A549 (cell line): ENCODE results near the gene PDSS2. TPM values are rescaled to one million over a fixed set of nuclear protein-coding genes. Genes with fewer than 3 reads are reported as not detected.

Source experiments
- ATAC-seq, 2 experiments: fragments of 200-7000 bp in 1 of 2; fragments of >200 bp in 1 of 2; cut with Nextera tagmentation in 1 of 2; cut with Tn5 transposase in 1 of 2; 3 replicates each; pipeline versions ENCODE4 v1.8.0 to v1.9.1; 2018 to 2020; ENCODE audit warnings: mild to moderate bottlenecking in 1 of 2, moderate library complexity in 1 of 2
- CTCF ChIA-PET: fragments of 300-600 bp; sonication (Branson Sonifier 250); formaldehyde crosslinking; extraction: SDS; loops from one replicate; lab custom pipeline; 2021; ENCODE audit warnings: antibody characterized with exemption, inconsistent platforms; lab: Yijun Ruan, JAX
- POLR2A ChIA-PET: fragments of 350-600 bp; formaldehyde crosslinking; extraction: SDS; loops from one replicate; lab custom pipeline; 2021; ENCODE audit warnings: antibody characterized with exemption, inconsistent platforms; lab: Yijun Ruan, JAX
- DNase-seq, 2 experiments: peaks; one replicate each; pipeline versions ENCODE4 v3.0.0 to v3.0.0-alpha.2; 2011 to 2016; ENCODE audit warnings: low read depth in 1 of 2, low spot score in 1 of 2
- FAIRE-seq: peaks from 2 replicates; lab custom pipeline; 2011; peaks lifted over from hg19 to GRCh38; lab: Jason Lieb, UNC
- H3K27ac ChIP-seq, 2 experiments: fragments of >200 bp; sonication (Bioruptor Twin); formaldehyde crosslinking; 3 replicates each; pipeline ENCODE4 v1.5.1; 2016 to 2017
- H3K4me1 ChIP-seq: fragments of >200 bp; sonication (Bioruptor Twin); formaldehyde crosslinking; 3 replicates; pipeline ENCODE4 v1.6.1; 2016
- H3K4me2 ChIP-seq: fragments of >200 bp; sonication (Bioruptor Twin); formaldehyde crosslinking; 3 replicates; pipeline ENCODE4 v1.6.1; 2016
- H3K4me3 ChIP-seq: fragments of >200 bp; sonication (Bioruptor Twin); formaldehyde crosslinking; 3 replicates; pipeline ENCODE4 v1.5.1; 2016
- H3K9me3 ChIP-seq: fragments of >200 bp; sonication (Bioruptor Twin); formaldehyde crosslinking; 3 replicates; pipeline ENCODE4 v1.6.1; 2016
- CBX2 ChIP-seq: fragments of 200-600 bp; sonication (generic); IDR thresholded peaks from 2 replicates; pipeline ENCODE4 v1.6.1; 2016; ENCODE audit warnings: low read depth, mild to moderate bottlenecking, borderline replicate concordance
- CBX8 ChIP-seq: fragments of 200-600 bp; sonication (generic); IDR thresholded peaks from 2 replicates; pipeline ENCODE4 v1.6.1; 2016
- CEBPB ChIP-seq, 2 experiments: fragments of >200 bp in 1 of 2; sonication (Bioruptor Twin) in 1 of 2; formaldehyde crosslinking in 1 of 2; IDR thresholded peaks; 2 replicates each; pipeline ENCODE4 v1.6.1; 2012 to 2016
- CHD2 ChIP-seq: fragments of 150-350 bp; IDR thresholded peaks from 2 replicates; pipeline ENCODE4 v1.6.1; 2014; ENCODE audit warnings: low read length; ENCODE audit not compliant: partially characterized antibody
- ELK1 ChIP-seq: fragments of 150-350 bp; IDR thresholded peaks from 2 replicates; pipeline ENCODE4 v1.6.1; 2014; ENCODE audit warnings: low read depth, mild to moderate bottlenecking, low read length
- EP300 ChIP-seq, 2 experiments: fragments of >200 bp; sonication (Bioruptor Twin); formaldehyde crosslinking; IDR thresholded peaks; 2 replicates in 1 of 2; 3 replicates in 1 of 2; pipeline ENCODE4 v1.6.1; 2016 to 2017
- FOSB ChIP-seq: fragments of 250-450 bp; sonication (Bioruptor Pico); IDR thresholded peaks from 2 replicates; pipeline ENCODE4 v1.5.0; 2020; ENCODE audit warnings: mild to moderate bottlenecking, moderate library complexity
- FOSL2 ChIP-seq, 2 experiments: fragments of 450-650 bp in 1 of 2; fragments of >200 bp in 1 of 2; sonication (Bioruptor Twin) in 1 of 2; formaldehyde crosslinking; IDR thresholded peaks; 2 replicates each; pipeline versions ENCODE4 v1.5.0 to v1.6.1; 2016 to 2020; ENCODE audit warnings: mild to moderate bottlenecking in 1 of 2, moderate library complexity in 1 of 2
- FOXS1 ChIP-seq: fragments of 250-450 bp; sonication (Bioruptor Pico); IDR thresholded peaks from 2 replicates; pipeline ENCODE4 v1.5.0; 2020; ENCODE audit warnings: mild to moderate bottlenecking, moderate library complexity
- GATA3 ChIP-seq: IDR thresholded peaks from 2 replicates; pipeline ENCODE4 v1.6.1; 2012; ENCODE audit warnings: borderline replicate concordance
- HDAC2 ChIP-seq: fragments of 200-600 bp; sonication (generic); IDR thresholded peaks from 2 replicates; pipeline ENCODE4 v1.6.1; 2016
- HOXA7 ChIP-seq: fragments of 250-450 bp; sonication (Bioruptor Pico); IDR thresholded peaks from 2 replicates; pipeline ENCODE4 v1.5.0; 2020; ENCODE audit warnings: mild to moderate bottlenecking, moderate library complexity
- HOXB13 ChIP-seq: fragments of 250-450 bp; sonication (Bioruptor Pico); IDR thresholded peaks from 2 replicates; pipeline ENCODE4 v1.5.0; 2020; ENCODE audit warnings: low read depth, mild to moderate bottlenecking, moderate library complexity
- HOXB5 ChIP-seq: fragments of 250-450 bp; sonication (Bioruptor Pico); IDR thresholded peaks from 2 replicates; pipeline ENCODE4 v1.5.0; 2020; ENCODE audit warnings: mild to moderate bottlenecking, moderate library complexity
- JUN ChIP-seq, 2 experiments: fragments of >200 bp; sonication (Bioruptor Twin); formaldehyde crosslinking; IDR thresholded peaks; 2 replicates in 1 of 2; 3 replicates in 1 of 2; pipeline ENCODE4 v1.6.1; 2016 to 2017
- MAX ChIP-seq: IDR thresholded peaks from 2 replicates; pipeline ENCODE4 v1.6.1; 2012
- MAZ ChIP-seq: fragments of 150-350 bp; IDR thresholded peaks from 2 replicates; pipeline ENCODE4 v1.6.1; 2014; ENCODE audit warnings: antibody characterized with exemption, low read depth, low read length, borderline replicate concordance
- MYC ChIP-seq: IDR thresholded peaks from 2 replicates; pipeline ENCODE4 v1.6.1; 2012; ENCODE audit warnings: mild to moderate bottlenecking, inconsistent platforms, low read length, improper control_type of control experiment, borderline replicate concordance
- NFE2L2 ChIP-seq: fragments of 150-350 bp; conservative IDR thresholded peaks from 2 replicates; pipeline ENCODE4 v1.6.1; 2014; ENCODE audit warnings: low read length
- NPAS2 ChIP-seq: fragments of 250-450 bp; sonication (Bioruptor Pico); IDR thresholded peaks from 2 replicates; pipeline ENCODE4 v1.8.0; 2022; ENCODE audit warnings: mild to moderate bottlenecking, moderate library complexity, borderline replicate concordance
- NR3C1 ChIP-seq: fragments of >200 bp; sonication (Bioruptor Twin); formaldehyde crosslinking; IDR thresholded peaks from 3 replicates; pipeline ENCODE4 v1.6.1; 2017
- PBX3 ChIP-seq: IDR thresholded peaks from 2 replicates; pipeline ENCODE4 v1.6.1; 2012
- PHF8 ChIP-seq: fragments of 200-600 bp; sonication (generic); IDR thresholded peaks from 2 replicates; pipeline ENCODE4 v1.6.1; 2016; ENCODE audit warnings: low read depth, mild to moderate bottlenecking, antibody characterized with exemption, moderate library complexity, borderline replicate concordance
- POLR2A ChIP-seq: IDR thresholded peaks from 2 replicates; pipeline ENCODE4 v1.6.1; 2012; ENCODE audit warnings: mild to moderate bottlenecking, low read length
- POLR2AphosphoS2 ChIP-seq: conservative IDR thresholded peaks from 2 replicates; pipeline ENCODE4 v1.6.1; 2012; ENCODE audit warnings: low read length, improper control_type of control experiment, inconsistent platforms
- RARB ChIP-seq: fragments of 250-450 bp; sonication (Bioruptor Pico); IDR thresholded peaks from 2 replicates; pipeline ENCODE4 v1.8.0; 2021; ENCODE audit warnings: mild to moderate bottlenecking, moderate library complexity
- RFX5 ChIP-seq: fragments of 450-650 bp; IDR thresholded peaks from 2 replicates; pipeline ENCODE4 v1.7.1; 2014; ENCODE audit warnings: antibody characterized with exemption, mild to moderate bottlenecking, moderate library complexity
- RNF2 ChIP-seq: fragments of 200-600 bp; sonication (generic); IDR thresholded peaks from 2 replicates; pipeline ENCODE4 v1.6.1; 2016; ENCODE audit warnings: low read depth, mild to moderate bottlenecking, antibody characterized with exemption, moderate library complexity, borderline replicate concordance
- SMC3 ChIP-seq: fragments of >200 bp; sonication (Bioruptor Twin); formaldehyde crosslinking; IDR thresholded peaks from 3 replicates; pipeline ENCODE4 v1.6.1; 2018; ENCODE audit warnings: inconsistent platforms
- TP53 ChIP-seq: fragments of 250-450 bp; sonication (Bioruptor Pico); IDR thresholded peaks from 2 replicates; pipeline ENCODE4 v1.5.0; 2021; ENCODE audit warnings: mild to moderate bottlenecking, moderate library complexity
- ZC3H11A ChIP-seq: fragments of 450-650 bp; IDR thresholded peaks from 2 replicates; pipeline ENCODE4 v1.6.1; 2014; ENCODE audit warnings: antibody characterized with exemption, mild to moderate bottlenecking
- ZFP36 ChIP-seq: fragments of 450-650 bp; IDR thresholded peaks from 2 replicates; pipeline ENCODE4 v1.6.1; 2014; ENCODE audit warnings: borderline replicate concordance; ENCODE audit not compliant: partially characterized antibody
- ZSCAN20 ChIP-seq: fragments of 250-450 bp; sonication (Bioruptor Pico); IDR thresholded peaks from 2 replicates; pipeline ENCODE4 v1.8.0; 2022; ENCODE audit warnings: mild to moderate bottlenecking, moderate library complexity
- WGBS: methylation state at CpG from one replicate; pipeline ENCODE4 v1.1.6; 2017; ENCODE audit errors: missing lambda C conversion rate; 5-methylcytosine and 5-hydroxymethylcytosine counted together
- polyA plus RNA-seq, 4 experiments: library from polyadenylated mRNA; depleted of rRNA in 3 of 4; stranded (reverse); fragments of >200 nt; fragmentation: RNase III in 1 of 4; extraction: RNeasy Plus Mini Kit Qiagen cat#74134 plus additional on column Dnase treatment in 1 of 4; gene quantifications; 2 replicates in 3 of 4; 3 replicates in 1 of 4; pipeline ENCODE4 v1.2.3, GENCODE V29; 2011 to 2017

The PDSS2 gene
- polyA plus RNA-seq, 2 of the 4 experiments (the other 2 are of a cell fraction): 7.2 to 17.3 TPM

DNA sequence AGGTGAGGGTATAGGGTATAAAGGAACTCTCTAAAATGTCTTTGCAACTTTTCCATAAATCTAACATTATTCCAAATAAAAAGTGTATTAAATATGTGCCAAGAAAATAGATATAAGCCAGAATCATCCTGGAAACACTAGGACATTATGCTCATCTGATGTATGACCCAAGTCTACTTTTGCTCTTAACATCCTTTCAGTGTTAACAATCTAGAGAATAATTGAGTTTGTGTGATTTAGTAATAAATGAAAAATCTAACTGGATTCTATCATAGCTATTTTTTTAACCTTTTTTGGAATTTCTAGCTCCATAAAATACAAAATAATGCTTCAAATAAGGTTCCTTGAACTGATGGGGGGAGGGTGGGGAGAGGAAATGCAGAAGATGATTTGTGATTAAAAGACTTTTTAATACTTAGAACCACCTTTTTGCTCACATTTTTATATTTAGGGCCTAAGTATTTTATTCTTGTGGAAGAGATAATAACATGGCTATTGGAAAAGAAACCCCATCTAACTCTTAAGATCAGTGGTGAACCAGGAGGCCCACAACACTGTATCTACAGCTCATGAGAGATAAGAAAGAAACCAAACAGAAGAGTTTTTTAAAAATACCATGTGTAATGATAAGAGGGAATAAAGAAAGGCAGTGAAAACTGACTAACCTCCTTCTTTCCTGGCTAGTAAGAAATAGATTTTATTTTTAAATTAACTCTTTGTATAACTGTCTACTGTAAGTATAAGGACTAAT is 68.5 kb downstream of the PDSS2 start:
- TF ChIP-seq EP300 (IDR thresholded peaks at IDR 0.05) (no peak), ELK1 (no peak), FOSL2 (IDR thresholded peaks at IDR 0.05) (no peak), FOSL2 (CRISPR knock-in tag; IDR thresholded peaks at IDR 0.05) (no peak), RARB (no peak), GATA3 (no peak), CBX2 (no peak), MAX (no peak), HOXA7 (CRISPR knock-in tag) (no peak), TP53 (CRISPR knock-in tag) (no peak), FOXS1 (CRISPR knock-in tag) (no peak), NFE2L2 (no peak), RNF2 (no peak), NPAS2 (CRISPR knock-in tag) (no peak), HOXB13 (no peak), JUN (IDR thresholded peaks at IDR 0.05) (no peak), FOSB (CRISPR knock-in tag) (no peak), ZC3H11A (no peak), PHF8 (no peak), HDAC2 (no peak), MAZ (no peak)
- Histone ChIP-seq H3K4me3 (no peak overlapping the region), H3K4me2 (no peak overlapping the region), H3K27ac (no peak overlapping the region), H3K4me1 (no peaks in the 10 kb centered on the region), H3K9me3 (0 out of 3 replicates have a peak, but pooled peaks cover 3% of the 10 kb centered on the region)
- ChIA-PET CTCF (no interaction called here), POLR2A (no interaction called here)
- DNase-seq: no peak
- FAIRE-seq: no peak
- ATAC-seq: no peak

DNA sequence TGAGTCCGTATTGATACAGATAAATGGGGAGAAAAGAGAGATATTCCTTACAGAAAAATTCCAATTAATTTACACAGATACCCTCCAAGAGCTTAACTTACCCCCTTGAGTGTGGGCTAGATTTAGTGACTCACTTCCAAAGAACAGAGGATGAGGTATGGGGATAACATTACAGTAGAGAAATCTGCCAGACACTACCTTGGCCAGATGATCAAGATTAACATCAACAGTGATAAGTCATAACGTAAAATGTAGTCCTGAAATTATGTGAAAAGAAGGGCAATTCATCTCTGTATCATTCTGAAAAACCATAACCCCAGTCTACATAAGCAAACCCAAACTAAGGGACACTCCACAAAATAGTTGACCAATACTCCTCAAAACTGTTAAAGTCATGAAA is 69.3 kb downstream of the PDSS2 start:
- Histone ChIP-seq H3K4me2 (no peak overlapping the region), H3K4me1 (no peaks in the 10 kb centered on the region), H3K9me3 (0 out of 3 replicates have a peak, but pooled peaks cover 3% of the 10 kb centered on the region), H3K27ac (no peak overlapping the region), H3K4me3 (no peak overlapping the region)
- ChIA-PET POLR2A (no interaction called here), CTCF (no interaction called here)
- ATAC-seq: no peak
- WGBS: 84% methylated on average over 2 of the region's 2 CpGs
- no peak for FAIRE-seq
- no peak for DNase-seq
- TF ChIP-seq ZFP36 (no peak), HOXB5 (no peak), CEBPB (IDR thresholded peaks at IDR 0.05) (no peak), SMC3 (no peak), GATA3 (no peak), FOSL2 (IDR thresholded peaks at IDR 0.05) (no peak), FOSL2 (CRISPR knock-in tag; IDR thresholded peaks at IDR 0.05) (no peak)

DNA sequence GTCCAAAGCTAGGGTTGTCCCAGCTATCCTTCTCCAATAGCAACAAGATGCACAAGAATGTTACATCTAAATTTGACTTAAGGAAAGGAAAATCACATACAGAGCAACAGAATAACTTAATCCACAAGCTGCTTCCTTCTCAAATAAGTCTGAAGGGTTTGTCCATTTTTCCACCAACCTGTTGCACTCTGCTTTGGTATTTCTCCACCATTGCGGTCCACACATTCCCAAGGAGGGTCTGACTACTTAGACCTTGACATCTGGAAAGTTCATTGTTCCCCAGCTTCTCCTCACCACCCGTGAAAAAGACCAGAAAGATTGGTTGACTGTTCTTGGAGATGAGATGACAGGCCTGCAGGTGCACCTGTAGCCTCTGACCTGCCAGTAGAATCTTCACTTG is 72.5 kb downstream of the PDSS2 start:
- POLR2A ChIA-PET: no interaction called here
- Histone ChIP-seq H3K4me1 (no peaks in the 10 kb centered on the region), H3K4me2 (no peak overlapping the region), H3K27ac (no peak overlapping the region), H3K9me3 (no peaks in the 10 kb centered on the region), H3K4me3 (no peak overlapping the region)
- WGBS: 67% methylated on average over 2 of the region's 2 CpGs
- no peak for FAIRE-seq
- DNase-seq: no peak
- no peak for ATAC-seq
- CTCF ChIA-PET: no interaction called here
- TF ChIP-seq CEBPB (IDR thresholded peaks at IDR 0.05) (no peak), HOXB5 (no peak), POLR2A (no peak), CHD2 (no peak), NPAS2 (CRISPR knock-in tag) (no peak), RFX5 (no peak), CBX2 (no peak), PHF8 (no peak), PBX3 (no peak), CBX8 (no peak), GATA3 (no peak), EP300 (IDR thresholded peaks at IDR 0.05) (no peak), RARB (no peak), JUN (IDR thresholded peaks at IDR 0.05) (no peak), NR3C1 (no peak), MYC (no peak), POLR2AphosphoS2 (no peak), FOXS1 (CRISPR knock-in tag) (no peak), ZSCAN20 (CRISPR knock-in tag) (no peak)
